ENCODE data around the gene ITM2C.

Gene ITM2C

GRCh38 chr2:230874456-230874855 is 9.7 kb downstream of the ITM2C start:
- no peak for DNase-seq

GRCh38 chr2:230874876-230875275 is 10.1 kb downstream of the ITM2C start:
- no peak for DNase-seq

- no peak for DNase-seq
Observed at GRCh38 chr2:230875347-230876315, 10.9 kb downstream of the ITM2C start.

- DNase-seq: no peak
Observed at GRCh38 chr2:230877116-230877758, 12.5 kb downstream of the ITM2C start.

- no peak for DNase-seq
Observed at GRCh38 chr2:230877759-230878598, 13.2 kb downstream of the ITM2C start.

- DNase-seq: no peak
Observed at GRCh38 chr2:230878599-230879188, 14.0 kb downstream of the ITM2C start.

GRCh38 chr2:230879271-230879882 is 14.6 kb downstream of the ITM2C start:
- no peak for DNase-seq

GRCh38 chr2:230879891-230880290 is 15.1 kb downstream of the ITM2C start:
- no peak for DNase-seq

- DNase-seq: no peak
Observed at GRCh38 chr2:230881840-230882239, 17.1 kb downstream of the ITM2C start.

- DNase-seq: no peak
Observed at GRCh38 chr2:230885463-230886130, 20.9 kb downstream of the ITM2C start.

- DNase-seq: no peak
Observed at GRCh38 chr2:230886206-230886605, 21.5 kb downstream of the ITM2C start.

- no peak for DNase-seq
Observed at GRCh38 chr2:230886671-230887071, 21.9 kb downstream of the ITM2C start.

- no peak for DNase-seq
Observed at GRCh38 chr2:230887342-230887741, 22.6 kb downstream of the ITM2C start.

GRCh38 chr2:230888824-230889400 is 24.2 kb downstream of the ITM2C start:
- DNase-seq: no peak

- no peak for DNase-seq
Observed at GRCh38 chr2:230889911-230890601, 25.3 kb downstream of the ITM2C start.

- no peak for DNase-seq
Observed at GRCh38 chr2:230890646-230891045, 25.9 kb downstream of the ITM2C start.

GRCh38 chr2:230891064-230891463 is 26.3 kb downstream of the ITM2C start:
- peak; percentile 50 for DNase-seq

GRCh38 chr2:230891509-230891908 is 26.8 kb downstream of the ITM2C start:
- DNase-seq: no peak

GRCh38 chr2:230893338-230893737 is 28.6 kb downstream of the ITM2C start:
- DNase-seq: no peak
